Uterus (tissue), 2 donors: ENCODE data around the gene EPB41L2.

Source experiments
- CTCF ChIP-seq, 4 experiments: fragments of 200-600 bp in 2 of 4; fragments of 450-650 bp in 2 of 4; sonication (generic) in 2 of 4; IDR thresholded peaks; one replicate each; pipeline ENCODE4 v1.5.1; 2016 to 2019; ENCODE audit warnings: antibody characterized with exemption in 4 of 4, mild to moderate bottlenecking in 2 of 4, moderate library complexity in 1 of 4
- POLR2A ChIP-seq, 2 donors: fragments of 450-650 bp; IDR thresholded peaks; one replicate each; pipeline ENCODE4 v1.6.1; 2016; ENCODE audit warnings: antibody characterized with exemption in 2 of 2, mild to moderate bottlenecking in 1 of 2, moderate library complexity in 1 of 2

GRCh38 chr6:130966344-130966980, 96.6 kb downstream of the EPB41L2 start:
- TF ChIP-seq CTCF (IDR thresholded peaks at IDR 0.05): no peak
- no peak for TF ChIP-seq POLR2A (IDR thresholded peaks at IDR 0.05)
